Uterus (tissue), 2 donors: ENCODE results near the gene WDR46.

ENCODE experiments used
- CTCF ChIP-seq, 4 experiments: fragments of 200-600 bp in 2 of 4; fragments of 450-650 bp in 2 of 4; sonication (generic) in 2 of 4; IDR thresholded peaks; one replicate each; pipeline ENCODE4 v1.5.1; 2016 to 2019; ENCODE audit warnings: antibody characterized with exemption in 4 of 4, mild to moderate bottlenecking in 2 of 4, moderate library complexity in 1 of 4
- POLR2A ChIP-seq, 2 donors: fragments of 450-650 bp; IDR thresholded peaks; one replicate each; pipeline ENCODE4 v1.6.1; 2016; ENCODE audit warnings: antibody characterized with exemption in 2 of 2, mild to moderate bottlenecking in 1 of 2, moderate library complexity in 1 of 2

- TF ChIP-seq POLR2A (IDR thresholded peaks at IDR 0.05) (no peak), CTCF (IDR thresholded peaks at IDR 0.05) (no peak)
These were observed 39.1 kb downstream of the WDR46 start for GRCh38 chr6:33249732-33250630.
